Body of pancreas (tissue), 4 donors: ENCODE results near the gene CPZ.

Source experiments
- CTCF ChIP-seq, 7 experiments: fragments of 450-650 bp in 4 of 7; fragments of 200-600 bp in 3 of 7; sonication (generic) in 3 of 7; IDR thresholded peaks; one replicate each; pipeline ENCODE4 v1.5.1; 2016 to 2019; ENCODE audit warnings: antibody characterized with exemption in 7 of 7
- POLR2A ChIP-seq, 3 donors: fragments of 450-650 bp; IDR thresholded peaks; one replicate each; pipeline ENCODE4 v1.6.1; 2016; ENCODE audit warnings: antibody characterized with exemption in 3 of 3, mild to moderate bottlenecking in 2 of 3

GRCh38 chr4:8648816-8649630 is 56.5 kb downstream of the CPZ start:
- TF ChIP-seq CTCF (IDR thresholded peaks at IDR 0.05) = no peak
- no peak for TF ChIP-seq POLR2A (IDR thresholded peaks at IDR 0.05)
